IPS-20b (cell line): ENCODE measurements around the gene SUMF2.

Experiments
- H3K27ac ChIP-seq: one replicate; pipeline ENCODE4 v1.5.1; 2013; ENCODE audit warnings: low read length
- H3K27me3 ChIP-seq: 2 replicates; pipeline ENCODE4 v1.6.1; 2013; ENCODE audit warnings: mild to moderate bottlenecking, low read length, inconsistent platforms; ENCODE audit not compliant: insufficient read depth
- H3K36me3 ChIP-seq: 2 replicates; pipeline ENCODE4 v1.6.1; 2013; ENCODE audit warnings: low read depth, mild to moderate bottlenecking, inconsistent platforms, low read length, moderate library complexity; ENCODE audit not compliant: insufficient read depth
- H3K4me1 ChIP-seq: 2 replicates; pipeline ENCODE4 v1.6.1; 2013; ENCODE audit warnings: mild to moderate bottlenecking, control low read depth, inconsistent platforms, low read length, moderate library complexity; ENCODE audit not compliant: insufficient read depth
- H3K4me3 ChIP-seq: 2 replicates; pipeline ENCODE4 v1.5.1; 2013; ENCODE audit warnings: mild to moderate bottlenecking, low read length, inconsistent platforms
- H3K9ac ChIP-seq: 2 replicates; pipeline ENCODE4 v1.6.1; 2013; ENCODE audit warnings: low read depth, mild to moderate bottlenecking, inconsistent platforms, low read length, moderate library complexity
- H3K9me3 ChIP-seq: 2 replicates; pipeline ENCODE4 v1.6.1; 2013; ENCODE audit warnings: mild to moderate bottlenecking, low read depth, low read length, inconsistent platforms; ENCODE audit not compliant: insufficient read depth

Gene SUMF2

DNA sequence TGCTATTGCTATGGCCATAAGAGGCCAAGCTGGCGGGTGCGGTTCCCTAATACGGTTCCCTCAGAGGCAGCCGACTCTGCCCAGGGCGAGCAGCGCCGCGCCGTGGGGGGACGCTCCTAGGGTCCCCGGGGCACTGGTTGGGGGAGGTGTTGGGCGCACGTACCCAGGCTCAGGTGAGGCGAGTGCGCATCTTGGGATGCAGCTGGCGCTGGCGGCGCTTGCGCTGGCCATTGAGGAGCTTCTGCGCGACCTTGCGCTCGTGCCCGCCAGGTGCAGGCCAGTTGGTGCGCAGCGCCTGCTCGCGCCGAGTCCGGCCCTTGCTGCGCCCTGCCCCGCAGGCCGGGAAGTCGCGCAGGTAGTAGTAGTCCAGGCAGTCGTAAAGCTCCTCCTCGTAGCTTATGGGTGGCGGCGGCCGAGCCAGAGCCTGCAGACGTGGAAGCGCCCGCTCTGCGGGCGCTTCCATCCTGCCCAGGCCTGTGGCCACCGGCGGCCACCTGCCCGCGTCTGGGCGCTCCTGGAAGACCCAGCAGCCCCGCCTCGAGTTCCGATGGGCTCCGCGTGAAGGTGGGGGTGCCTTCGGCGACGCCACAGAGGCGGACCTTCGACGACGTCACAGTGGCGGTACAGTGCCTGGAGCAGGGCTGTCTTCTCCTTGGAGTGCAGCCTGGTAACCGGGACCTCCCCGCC is 51.9 kb downstream of the SUMF2 start, which contains the start of gene NUPR2:
NUPR2 (minus strand) TSS at position 566 of the 687 bp plus-strand sequence; CDS start at position 463, 103 bp downstream.
- Histone ChIP-seq H3K27ac (no peak within 1 kb of the TSS), H3K36me3 (no peaks in the 10 kb centered on the region), H3K27me3 (no peaks in the 10 kb centered on the region), H3K9ac (no peak within 1 kb of the TSS), H3K9me3 (peaks cover 79% of the 10 kb centered on the region), H3K4me3 (no peak within 1 kb of the TSS), H3K4me1 (no peaks in the 10 kb centered on the region)

GRCh38 chr7:56121440-56121839 is 57.4 kb downstream of the SUMF2 start:
- Histone ChIP-seq H3K36me3 (no peaks in the 10 kb centered on the region), H3K9ac (no peak overlapping the region), H3K27me3 (no peaks in the 10 kb centered on the region), H3K4me3 (no peak overlapping the region), H3K27ac (no peak overlapping the region), H3K9me3 (peaks cover 91% of the 10 kb centered on the region), H3K4me1 (no peaks in the 10 kb centered on the region)

GRCh38 chr7:56124981-56125380 is 60.9 kb downstream of the SUMF2 start:
- no peak overlapping the region for H3K9ac ChIP-seq
- no peak overlapping the region for H3K27ac ChIP-seq
- peaks cover 89% of the 10 kb centered on the region for H3K9me3 ChIP-seq
- H3K4me3 ChIP-seq: no peak overlapping the region
- no peaks in the 10 kb centered on the region for H3K36me3 ChIP-seq
- no peaks in the 10 kb centered on the region for H3K4me1 ChIP-seq
- H3K27me3 ChIP-seq: no peaks in the 10 kb centered on the region

DNA sequence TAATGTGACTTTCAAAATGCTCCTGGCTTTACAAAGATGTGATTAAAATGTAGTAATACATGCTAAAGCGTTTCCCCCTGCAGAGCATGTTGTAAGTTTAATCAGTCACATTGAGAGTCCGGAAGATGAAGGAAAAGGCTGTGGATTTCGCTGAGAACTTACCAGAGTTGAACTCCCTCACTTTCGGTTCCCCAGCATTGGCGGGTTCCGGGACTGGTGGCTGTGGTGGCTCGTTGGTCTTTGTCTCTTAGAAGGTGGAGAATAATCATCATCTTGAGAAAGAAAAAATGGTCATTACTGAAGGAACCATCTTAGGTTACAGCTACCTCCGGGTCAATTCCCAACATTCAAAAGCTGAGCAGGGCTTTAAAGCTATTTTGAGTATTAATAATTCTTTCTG is 61.7 kb downstream of the SUMF2 start:
- no peaks in the 10 kb centered on the region for H3K27me3 ChIP-seq
- H3K9me3 ChIP-seq: peaks cover 90% of the 10 kb centered on the region
- H3K36me3 ChIP-seq: no peaks in the 10 kb centered on the region
- H3K4me3 ChIP-seq: no peak overlapping the region
- H3K9ac ChIP-seq: no peak overlapping the region
- no peaks in the 10 kb centered on the region for H3K4me1 ChIP-seq
- no peak overlapping the region for H3K27ac ChIP-seq

GRCh38 chr7:56127241-56127975 is 63.3 kb downstream of the SUMF2 start:
- Histone ChIP-seq H3K27ac (no peak overlapping the region), H3K4me1 (no peaks in the 10 kb centered on the region), H3K9me3 (peaks cover 87% of the 10 kb centered on the region), H3K27me3 (no peaks in the 10 kb centered on the region), H3K36me3 (no peaks in the 10 kb centered on the region), H3K9ac (no peak overlapping the region), H3K4me3 (no peak overlapping the region)
